Hindlimb muscle (tissue), 1 donor: Measurements from ENCODE around the gene BABAM2. TPM values are rescaled to one million over a fixed set of nuclear protein-coding genes. Genes with fewer than 3 reads are reported as not detected.
"Not testable (repeated sequence)": the region's sequence is repeated elsewhere in the genome, so short reads cannot be mapped to it uniquely, and the experiment has no call there.

Experiments used
- DNase-seq: peaks from one replicate; pipeline ENCODE4 v3.0.0-alpha.2; 2013
- polyA plus RNA-seq: library from polyadenylated mRNA; unstranded; fragments of 120-200 nt; gene quantifications from one replicate; pipeline ENCODE4 v1.2.1, GENCODE V29; 2013; ENCODE audit not compliant: insufficient read length

Gene BABAM2
- polyA plus RNA-seq, 1 donor: 26.4 TPM

DNA sequence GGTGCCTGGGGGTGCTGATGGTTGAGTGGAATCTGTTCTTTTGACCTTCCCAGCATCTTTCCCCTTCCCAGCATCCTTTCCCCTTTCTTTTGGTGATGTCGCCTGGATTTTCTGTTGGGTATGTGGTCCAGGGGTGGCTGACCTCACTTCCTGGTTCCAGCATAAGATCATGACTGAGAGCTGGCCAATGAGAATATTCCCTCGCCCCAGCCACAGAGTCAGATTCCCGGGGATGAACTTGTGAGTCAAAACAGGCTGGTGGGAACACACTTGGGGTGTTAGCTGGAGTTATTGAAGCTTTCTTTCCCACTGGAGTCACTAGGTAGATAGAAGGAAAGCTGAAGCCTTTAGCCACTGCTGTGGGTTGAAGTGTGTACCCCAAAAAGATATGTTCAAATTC is 474.1 kb downstream of the BABAM2 start:
- DNase-seq: no peak

DNA sequence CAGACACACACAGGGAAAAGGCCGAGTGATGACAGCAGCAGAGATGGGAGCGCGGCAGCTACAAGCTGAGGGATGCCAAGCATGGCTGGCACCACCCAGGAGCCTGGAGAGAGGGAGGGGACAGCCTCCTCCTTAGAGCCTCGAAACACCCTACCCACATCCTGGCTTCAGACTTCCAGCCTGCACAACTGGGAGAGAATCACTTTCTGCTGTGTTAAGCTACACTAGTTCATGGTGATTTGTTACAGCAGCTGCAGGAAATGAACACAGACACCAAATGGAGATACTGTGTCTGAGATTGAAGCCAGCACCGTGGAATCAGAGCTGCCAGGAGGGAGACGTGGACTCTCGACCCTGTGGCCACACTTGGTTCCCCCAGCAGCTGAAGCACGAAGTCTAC is 474.6 kb downstream of the BABAM2 start:
- no peak for DNase-seq

DNA sequence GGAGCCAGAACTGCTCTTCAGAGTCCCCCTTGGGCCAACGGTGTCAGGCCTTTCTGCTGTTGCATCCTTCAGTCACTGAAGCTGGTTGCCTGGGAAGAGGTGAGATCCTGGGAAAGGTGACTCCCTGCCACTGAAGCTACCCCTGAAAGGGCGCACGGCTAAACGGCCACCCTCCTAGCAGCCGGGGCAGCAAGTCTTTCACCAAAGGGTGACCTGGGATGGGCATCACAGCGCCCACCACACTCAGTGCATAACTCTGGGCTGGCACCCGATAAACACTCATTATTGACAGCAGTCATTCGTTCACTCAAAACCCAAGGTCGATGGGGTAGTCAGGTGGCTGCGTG is 475.6 kb downstream of the BABAM2 start:
- DNase-seq: no peak

DNA sequence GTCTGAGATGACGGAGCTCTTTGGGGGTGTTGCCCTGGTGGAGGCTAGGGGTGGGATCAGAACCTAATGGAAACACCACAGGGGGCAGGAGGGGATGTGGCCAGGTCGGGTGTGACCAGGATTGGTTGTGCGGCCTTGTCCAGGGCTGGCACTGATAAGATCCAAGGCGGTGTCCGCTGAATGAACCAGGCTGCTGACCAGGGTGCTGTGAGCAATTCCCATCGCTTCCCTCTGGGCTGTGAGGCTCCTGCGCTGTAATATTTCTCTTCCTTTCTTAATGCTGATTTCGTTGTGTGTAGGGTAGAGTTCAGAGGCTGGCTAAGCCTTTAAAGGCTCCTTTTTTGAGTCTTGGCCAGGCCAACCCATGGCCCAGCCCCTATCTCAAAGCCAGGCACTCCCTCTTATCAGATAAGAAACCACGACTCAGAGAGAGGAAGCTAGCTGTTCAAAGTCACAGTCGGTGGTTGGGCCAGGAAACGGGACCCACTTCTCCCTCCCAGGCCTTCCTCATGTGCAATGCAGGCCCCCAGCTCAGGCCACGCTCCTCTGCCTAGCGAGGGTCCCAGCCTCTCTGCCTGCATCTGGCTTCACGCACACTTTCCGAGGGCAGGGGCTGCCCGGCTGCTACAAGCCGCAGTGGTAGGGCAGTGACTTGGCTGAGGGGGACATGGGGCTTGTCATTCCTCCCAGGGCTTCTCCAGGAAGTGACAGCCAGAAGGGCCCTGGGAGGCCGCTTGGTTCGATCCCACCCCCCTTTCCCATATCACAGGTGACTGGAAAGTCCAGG is 476.2 kb downstream of the BABAM2 start:
- DNase-seq: no peak

DNA sequence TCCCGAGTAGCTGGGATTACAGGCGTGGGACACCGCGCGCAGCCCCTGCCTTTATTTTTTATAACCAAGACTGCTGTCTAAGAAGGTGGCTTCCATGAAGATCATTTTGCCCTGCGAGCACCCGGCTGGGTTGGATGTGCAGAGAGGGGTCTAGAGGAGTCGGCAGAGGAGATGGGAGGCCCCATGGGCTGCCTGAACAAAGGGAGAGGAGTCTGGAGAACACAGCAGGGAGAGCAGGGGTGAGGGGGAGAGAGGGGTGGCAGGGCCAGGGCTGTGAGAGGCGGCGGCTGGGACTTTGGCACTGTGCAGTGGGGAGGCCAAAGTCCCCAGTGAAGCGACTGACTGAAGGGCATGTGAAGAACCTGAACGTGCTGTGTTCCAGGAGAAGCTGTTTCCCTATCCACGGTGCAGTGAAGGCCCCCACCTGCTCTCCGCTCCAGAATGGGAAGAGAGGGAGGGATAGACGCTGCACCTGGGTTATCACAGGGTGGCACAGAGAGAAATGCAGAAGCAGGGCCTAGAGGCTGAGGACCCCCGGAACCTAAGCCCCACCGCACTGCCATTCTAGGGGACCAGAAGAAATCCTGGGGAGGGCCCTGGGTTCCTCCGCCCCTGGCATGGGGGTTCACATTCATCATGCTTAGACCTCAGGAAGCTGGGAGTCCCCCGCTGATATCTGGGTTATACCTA is 477.3 kb downstream of the BABAM2 start:
- DNase-seq: no peak

DNA sequence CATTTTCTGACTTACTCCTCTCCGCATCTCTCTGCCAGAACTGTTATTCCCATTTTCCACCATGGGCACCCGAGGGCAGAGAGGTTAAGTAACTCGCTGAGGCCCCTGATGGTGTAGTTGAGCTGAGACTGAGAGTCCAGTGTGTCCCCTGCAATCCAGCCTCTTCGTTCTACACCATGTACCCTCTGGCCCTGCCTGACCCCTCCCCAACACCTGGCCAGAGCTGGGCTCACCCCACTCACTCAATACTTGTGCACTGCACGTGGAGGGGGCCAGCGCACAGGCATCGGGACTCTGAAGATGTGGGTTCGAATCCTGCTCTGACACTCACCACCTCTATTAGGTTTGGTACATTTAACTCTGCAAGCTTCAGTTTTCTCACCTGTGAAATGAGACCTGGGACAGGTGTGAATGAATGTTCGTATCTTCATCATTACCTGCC is 477.8 kb downstream of the BABAM2 start:
- no peak for DNase-seq

DNA sequence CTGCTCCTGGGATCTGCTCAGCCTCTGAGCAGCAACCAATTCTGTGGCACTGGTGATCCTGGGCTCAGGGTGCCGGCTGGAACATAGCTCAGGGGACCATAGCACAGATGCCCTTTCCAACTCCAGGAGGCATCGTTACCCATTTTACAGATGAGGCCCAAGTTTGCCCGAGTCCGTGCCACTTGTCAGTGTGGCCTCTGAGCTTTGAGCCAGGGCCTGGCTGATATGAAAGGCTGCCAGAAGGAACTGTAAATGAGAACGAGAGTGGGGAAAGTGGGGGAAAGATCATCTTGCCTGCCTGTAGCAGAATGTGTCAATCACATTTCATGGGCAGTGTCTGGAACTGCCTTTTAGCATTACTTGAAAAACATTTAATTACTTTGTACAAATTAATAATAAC is 478.8 kb downstream of the BABAM2 start:
- no peak for DNase-seq

DNA sequence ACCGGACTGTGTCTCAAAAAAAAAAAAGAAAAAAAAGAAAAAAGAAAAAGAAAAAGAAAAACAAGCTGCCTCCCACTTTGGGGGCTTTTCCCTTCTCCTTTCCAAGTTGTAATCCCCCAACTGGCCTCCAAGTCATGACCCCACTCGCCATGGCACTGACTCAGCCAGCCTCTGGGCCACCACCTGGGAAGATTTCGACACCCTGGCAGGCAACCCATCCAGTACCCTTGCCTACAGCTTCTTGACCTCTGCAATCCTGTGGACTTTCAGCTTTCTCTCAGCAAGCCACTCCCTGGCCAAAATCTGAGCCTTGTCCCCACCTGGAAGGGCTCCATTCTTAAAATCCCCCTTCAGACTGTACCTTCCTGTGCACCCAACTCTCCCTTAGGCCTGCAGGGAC is 479.8 kb downstream of the BABAM2 start:
- no peak for DNase-seq

DNA sequence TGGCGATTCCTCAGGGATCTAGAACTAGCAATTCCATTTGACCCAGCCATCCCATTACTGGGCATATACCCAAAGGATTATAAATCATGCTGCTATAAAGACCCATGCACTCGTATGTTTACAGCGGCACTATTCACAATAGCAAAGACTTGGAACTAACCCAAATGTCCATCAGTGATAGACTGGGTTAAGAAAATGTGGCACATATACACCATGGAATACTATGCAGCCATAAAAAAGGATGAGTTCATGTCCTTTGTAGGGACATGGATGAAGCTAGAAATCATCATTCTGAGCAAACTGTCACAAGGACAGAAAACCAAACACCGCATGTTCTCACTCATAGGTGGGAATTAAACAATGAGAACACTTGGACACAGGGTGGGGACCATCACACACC is 481.2 kb downstream of the BABAM2 start:
- not testable (repeated sequence) for DNase-seq

DNA sequence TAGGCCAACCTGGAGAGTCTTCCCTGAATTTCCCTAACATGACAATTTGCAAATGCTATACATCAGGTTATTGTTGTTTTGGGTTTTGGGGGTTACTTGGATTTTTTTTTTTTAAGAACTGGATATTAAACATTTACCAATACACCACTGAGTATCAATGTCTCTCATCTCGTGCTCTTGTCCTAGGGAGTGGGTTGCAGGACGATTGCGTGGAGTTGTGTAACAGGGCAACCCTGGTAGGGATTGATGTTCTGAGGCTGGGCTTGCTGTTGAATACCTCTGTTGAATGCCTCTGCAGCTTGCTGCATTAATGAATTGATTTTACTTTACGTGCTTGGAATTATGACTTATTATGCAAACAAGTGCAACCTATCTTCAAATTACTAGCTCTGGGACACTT is 483.3 kb downstream of the BABAM2 start:
- no peak for DNase-seq

DNA sequence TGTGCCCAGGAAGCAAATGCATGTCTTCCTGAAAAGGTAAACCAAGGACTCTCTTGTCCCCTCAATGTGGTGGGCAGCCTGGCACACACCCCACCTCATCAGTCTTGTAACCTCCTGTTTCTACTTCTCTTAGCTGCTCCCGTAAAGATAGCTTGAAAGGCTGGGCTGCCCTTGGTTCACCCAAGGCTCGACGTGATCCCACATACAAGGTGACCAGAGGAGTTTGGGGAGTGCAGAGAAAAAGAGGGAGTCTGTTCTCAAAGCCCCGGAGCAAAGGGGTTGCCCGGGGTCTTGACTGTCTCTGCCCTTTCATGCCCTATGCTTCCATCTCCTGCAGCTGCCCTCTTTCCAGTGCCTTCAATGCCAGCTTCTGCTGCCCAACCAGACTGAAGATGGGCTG is 483.8 kb downstream of the BABAM2 start:
- DNase-seq: no peak

DNA sequence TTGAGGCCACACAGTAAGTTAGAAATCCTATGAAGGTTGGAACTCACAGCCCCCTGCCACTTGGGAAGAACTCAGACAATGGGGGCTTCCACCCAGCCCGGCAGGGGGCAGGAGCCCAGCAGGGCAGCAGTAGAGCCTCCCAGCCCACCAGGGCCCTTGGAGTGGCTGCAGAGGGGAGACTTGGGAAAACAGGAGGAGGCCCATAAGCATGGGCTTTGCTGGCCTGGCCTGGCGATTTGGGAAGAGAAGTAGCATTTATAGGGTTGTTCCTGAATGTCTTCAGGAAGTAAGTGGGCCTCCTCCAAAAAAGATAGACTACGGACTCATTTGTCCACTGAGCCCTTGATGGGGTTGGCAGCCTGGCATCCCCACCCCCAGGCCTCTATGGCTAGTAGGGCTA is 484.7 kb downstream of the BABAM2 start:
- no peak for DNase-seq

DNA sequence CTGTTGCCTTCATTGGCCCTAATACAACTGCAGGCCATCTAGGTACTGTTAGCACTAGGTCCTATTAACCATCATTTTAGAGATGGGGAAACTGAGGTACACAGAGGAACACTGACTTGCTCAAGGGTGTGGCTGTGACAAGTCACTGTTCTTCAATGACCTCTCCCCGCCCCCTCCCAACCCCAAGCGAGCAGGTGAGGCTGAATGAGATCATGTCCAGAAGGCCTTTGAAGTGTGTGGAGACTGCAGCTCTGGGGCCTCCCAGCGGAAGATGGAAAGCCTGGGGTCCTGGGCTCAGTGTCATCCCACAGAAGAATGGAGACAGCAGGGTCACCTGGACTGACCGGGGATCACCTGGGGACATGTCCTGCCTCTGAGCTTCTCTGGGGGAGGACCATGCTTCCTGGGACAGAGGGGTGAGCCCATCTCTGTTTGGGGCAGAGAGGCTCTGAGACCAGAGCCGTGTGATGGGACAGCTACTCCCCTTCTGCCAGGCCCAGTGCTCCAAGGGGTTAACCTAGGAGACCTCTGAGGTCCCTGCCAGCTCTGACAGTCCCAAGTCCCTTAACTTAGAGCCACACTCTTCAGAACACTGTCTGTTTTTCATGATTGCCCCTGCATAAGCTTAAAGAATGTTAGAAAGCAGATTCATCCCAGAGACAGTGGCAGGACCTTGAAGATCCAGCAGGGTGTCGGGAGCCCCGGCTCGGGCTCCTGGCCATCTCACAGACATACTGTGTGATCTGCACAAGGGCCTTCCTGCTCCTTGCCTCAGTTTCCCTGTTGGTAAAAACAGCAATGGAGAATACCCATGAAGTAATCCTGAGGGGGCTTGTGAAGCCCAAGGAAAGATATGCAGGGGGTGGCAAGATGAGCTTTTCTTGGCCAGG is 485.5 kb downstream of the BABAM2 start:
- no peak for DNase-seq

DNA sequence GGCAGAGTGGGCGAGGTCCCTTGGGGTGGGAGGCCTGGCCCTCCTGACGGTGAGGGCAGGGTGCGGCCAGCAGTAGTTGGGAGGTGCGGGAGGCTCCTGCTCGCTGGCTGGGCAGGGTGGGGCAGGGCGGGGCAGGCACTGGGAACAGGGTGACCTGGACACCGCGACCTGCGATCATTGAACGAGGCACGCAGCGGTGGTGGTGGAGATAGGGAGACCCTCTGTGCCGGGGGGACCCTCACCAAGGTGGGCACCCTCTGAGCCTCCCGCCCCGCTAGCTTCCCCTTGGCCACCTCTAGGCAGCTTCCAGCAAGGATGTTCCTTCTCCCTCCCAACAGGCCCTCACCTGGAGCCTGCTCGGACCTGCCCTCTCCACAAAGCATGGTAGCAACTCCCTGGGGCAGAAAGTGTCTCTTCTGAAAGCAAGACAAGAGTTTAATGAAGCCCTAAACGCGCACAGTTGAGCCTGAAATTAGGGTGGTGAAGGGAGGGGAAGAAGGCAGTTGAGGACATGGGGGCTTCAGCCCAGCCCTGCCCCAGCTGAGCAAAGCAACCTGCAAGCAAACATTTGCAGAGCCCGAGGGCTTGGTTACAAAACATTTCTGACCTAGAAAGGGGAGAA is 486.8 kb downstream of the BABAM2 start:
- no peak for DNase-seq

DNA sequence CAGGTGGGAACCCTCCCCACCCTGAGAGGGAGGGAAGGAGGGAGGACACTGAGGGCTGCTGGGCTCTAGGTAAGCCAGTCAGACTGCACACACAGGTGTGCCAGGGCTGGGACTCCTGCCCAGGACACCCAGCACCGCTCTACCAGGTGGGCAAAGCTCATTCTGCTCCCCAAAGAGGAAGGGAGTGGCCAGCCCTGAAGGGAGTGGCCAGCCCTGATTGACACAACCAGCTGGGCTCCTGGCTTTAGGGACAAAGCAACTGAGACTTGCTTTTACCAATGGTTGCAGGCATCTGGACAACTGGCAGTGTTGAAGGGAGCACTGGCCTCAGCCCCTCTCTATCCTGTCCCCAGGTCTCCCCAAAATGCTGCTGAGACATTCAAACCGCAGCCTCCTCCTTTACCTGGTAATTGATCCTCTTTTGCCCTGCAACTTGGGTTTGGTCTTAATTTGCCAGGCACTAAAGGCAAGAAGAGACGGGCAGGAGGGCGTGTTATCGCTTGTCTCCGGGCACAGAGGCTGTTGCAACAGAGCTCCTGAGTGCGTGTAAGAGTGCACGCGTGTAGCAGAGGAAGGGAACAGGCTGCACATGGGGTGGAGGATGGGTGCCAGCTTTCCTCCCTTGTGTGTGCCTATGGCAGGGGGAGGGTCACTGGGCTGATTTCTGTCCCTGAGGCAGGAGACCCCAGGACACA is 487.6 kb downstream of the BABAM2 start:
- no peak for DNase-seq

DNA sequence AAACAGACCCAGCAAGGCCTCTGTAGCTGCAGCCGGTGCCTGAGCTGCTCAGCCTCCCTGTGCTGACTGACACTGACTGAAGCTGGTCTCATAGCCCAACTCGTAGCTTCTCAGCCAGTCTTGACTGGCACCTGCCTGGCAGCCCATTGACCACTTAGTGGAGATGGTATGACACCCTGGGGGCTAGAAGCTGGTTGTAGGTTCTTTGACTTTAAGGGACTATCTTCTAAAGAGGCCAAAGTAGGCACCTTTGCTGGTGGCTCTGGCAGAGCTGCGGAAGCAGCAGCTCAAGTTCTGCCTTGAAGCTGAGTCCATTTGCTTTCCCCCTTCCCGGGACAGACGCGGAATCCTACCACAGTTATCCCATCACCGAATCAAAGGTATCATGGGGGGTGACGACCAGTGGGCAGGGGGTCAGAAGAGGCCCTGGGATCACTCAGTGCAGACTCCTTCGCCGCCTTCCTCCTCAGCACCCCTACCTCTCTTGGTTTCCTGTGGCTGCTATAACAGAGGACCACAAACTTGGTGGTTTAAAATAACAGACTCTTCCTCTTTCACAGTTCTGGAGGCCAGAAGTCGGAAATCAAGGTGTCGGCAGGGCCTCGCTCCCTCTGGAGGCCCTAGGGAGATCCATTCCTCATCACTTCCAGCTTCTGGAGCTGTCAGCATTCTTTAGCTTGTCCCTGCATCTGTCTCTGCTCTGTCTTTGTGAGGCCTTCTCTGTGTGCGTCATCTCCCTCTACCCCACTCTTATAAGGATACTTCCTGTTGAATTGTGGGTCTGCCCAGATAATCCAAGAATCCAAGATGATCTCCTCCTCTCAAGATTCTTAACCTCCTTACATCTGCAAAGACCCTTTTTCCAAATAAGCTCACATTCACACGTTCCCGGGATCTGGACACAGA is 488.4 kb downstream of the BABAM2 start:
- DNase-seq: no peak

DNA sequence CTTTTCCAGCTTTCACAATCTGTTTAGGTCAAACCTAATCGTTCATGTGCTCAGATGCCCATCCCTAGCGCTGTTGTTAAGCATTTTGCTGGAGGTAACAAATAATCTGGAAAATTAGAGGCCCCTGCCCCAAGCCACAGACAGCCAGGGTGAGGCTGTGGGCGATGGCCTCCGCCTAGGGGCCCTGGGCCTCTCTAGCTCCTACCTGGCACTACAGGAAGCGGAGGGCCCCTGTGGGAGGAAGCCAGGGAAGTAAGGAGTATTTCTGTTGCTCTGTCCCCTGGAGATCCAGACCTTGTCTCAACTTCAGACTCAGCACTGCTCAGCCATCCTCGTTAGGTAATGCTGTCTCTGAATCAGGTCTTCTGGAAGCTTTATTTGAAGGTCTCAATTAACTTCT is 489.7 kb downstream of the BABAM2 start:
- DNase-seq: no peak

DNA sequence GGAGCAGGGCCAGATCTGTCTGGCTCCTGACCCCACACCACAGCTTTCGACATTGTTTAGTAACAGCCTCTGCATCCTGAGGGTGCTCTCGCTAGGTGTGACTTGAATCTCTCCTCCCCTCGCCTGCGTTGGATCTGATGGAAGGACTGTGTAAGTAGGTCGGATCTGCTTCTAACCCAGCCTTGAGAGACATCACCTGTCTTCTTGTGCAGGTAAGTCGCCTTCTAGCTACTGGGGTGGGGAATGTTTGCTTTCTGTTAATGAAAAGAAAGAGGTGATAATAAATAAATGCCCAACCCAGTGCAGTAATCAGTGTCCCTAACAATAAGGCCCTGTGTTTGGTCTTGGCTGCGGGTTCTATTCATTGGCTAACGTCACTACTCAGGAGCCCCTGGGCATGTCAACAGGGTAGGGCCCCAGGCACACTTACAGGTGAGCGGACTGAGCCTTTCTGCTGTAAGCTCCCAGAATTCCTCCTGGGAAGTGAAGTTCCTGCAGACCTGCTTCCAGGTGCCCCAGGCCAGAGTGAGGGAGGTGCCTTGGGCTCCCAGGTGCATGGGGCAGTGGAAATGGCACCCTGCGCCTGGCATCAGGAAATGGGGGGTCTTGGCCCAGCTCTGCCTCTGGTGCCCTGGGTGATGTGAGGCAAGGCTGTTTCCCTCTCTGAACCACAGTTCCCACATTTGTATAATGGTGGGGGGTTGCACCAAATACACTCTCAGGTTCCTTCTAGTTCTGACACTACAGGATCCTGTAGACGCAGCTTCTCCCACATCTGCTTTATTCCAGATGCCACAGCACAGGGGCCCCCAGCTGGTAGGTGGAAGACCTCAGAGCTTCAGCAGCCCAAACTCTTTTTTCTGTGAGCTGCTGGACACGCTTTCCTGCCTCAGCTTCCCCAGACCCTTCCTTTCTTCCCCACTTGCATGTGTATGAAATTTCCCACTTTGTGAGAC is 491.0 kb downstream of the BABAM2 start:
- no peak for DNase-seq

DNA sequence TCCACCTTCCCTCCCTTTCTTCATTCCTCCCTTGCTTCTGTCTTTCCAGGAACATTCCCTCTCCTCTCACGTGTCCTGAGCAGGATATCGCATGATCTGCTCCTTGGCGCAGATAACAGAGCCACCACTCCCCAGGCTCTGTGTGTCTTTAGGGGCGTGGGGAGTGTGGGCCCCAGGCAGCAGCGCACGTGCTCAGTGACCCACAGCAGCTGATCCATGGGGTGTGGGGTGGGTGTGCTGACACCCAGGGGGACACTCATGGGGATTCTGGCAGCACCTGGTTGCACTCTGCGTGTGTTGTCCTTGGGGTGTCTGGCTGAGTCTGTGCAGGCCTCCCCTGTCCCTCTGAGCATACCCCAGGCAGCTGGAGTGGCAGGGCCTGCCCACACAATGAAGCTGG is 492.2 kb downstream of the BABAM2 start:
- DNase-seq: no peak
